Liver (tissue), 9 donors: ENCODE data around the gene ZNHIT2. TPM values are rescaled to one million over a fixed set of nuclear protein-coding genes. Genes with fewer than 3 reads are reported as not detected.

Source experiments
- DNase-seq: peaks from one replicate; pipeline ENCODE4 v3.0.0-alpha.2; 2017; ENCODE audit warnings: low spot score
- H3K27ac ChIP-seq, 2 donors: one replicate each; pipeline ENCODE4 v1.7.0; 2013; ENCODE audit warnings: inconsistent platforms in 2 of 2, low read length in 2 of 2, control low read depth in 1 of 2, low read depth in 1 of 2, mild to moderate bottlenecking in 1 of 2
- H3K27me3 ChIP-seq, 4 donors: one replicate each; pipeline versions ENCODE4 v1.6.1 to v1.7.0; 2013; ENCODE audit warnings: low read length in 3 of 4, inconsistent platforms in 1 of 4, mild to moderate bottlenecking in 1 of 4, moderate library complexity in 1 of 4; ENCODE audit not compliant: control insufficient read depth in 4 of 4, insufficient read depth in 4 of 4
- H3K36me3 ChIP-seq, 4 donors: one replicate each; pipeline versions ENCODE4 v1.6.1 to v1.7.0; 2013; ENCODE audit warnings: low read length in 3 of 4, mild to moderate bottlenecking in 3 of 4, low read depth in 1 of 4, moderate library complexity in 1 of 4; ENCODE audit not compliant: control insufficient read depth in 4 of 4, insufficient read depth in 3 of 4
- H3K4me1 ChIP-seq, 4 donors: one replicate each; pipeline versions ENCODE4 v1.6.1 to v1.7.0; 2013; ENCODE audit warnings: low read length in 3 of 4, mild to moderate bottlenecking in 3 of 4, moderate library complexity in 1 of 4; ENCODE audit not compliant: control insufficient read depth in 4 of 4, insufficient read depth in 4 of 4
- H3K4me3 ChIP-seq, 3 donors: one replicate each; pipeline versions ENCODE4 v1.6.1 to v1.7.0; 2013; ENCODE audit warnings: low read length in 3 of 3, control low read depth in 1 of 3, low read depth in 1 of 3, mild to moderate bottlenecking in 1 of 3
- H3K9ac ChIP-seq, 2 donors: one replicate each; pipeline ENCODE4 v1.7.0; 2013; ENCODE audit warnings: low read length in 2 of 2, mild to moderate bottlenecking in 2 of 2, moderate library complexity in 2 of 2, control low read depth in 1 of 2, low read depth in 1 of 2
- H3K9me3 ChIP-seq, 4 donors: one replicate each; pipeline versions ENCODE4 v1.6.1 to v1.7.0; 2013; ENCODE audit warnings: low read length in 3 of 4; ENCODE audit not compliant: control insufficient read depth in 4 of 4
- FOXA1 ChIP-seq: IDR thresholded peaks from 2 replicates; pipeline ENCODE4 v1.6.1; 2016; ENCODE audit warnings: antibody characterized with exemption
- FOXA2 ChIP-seq: IDR thresholded peaks from 2 replicates; pipeline ENCODE4 v1.6.1; 2016; ENCODE audit warnings: antibody characterized with exemption
- GABPA ChIP-seq, 2 donors: IDR thresholded peaks in 1 of 2; conservative IDR thresholded peaks in 1 of 2; 2 replicates each; pipeline ENCODE4 v1.6.1; 2016; ENCODE audit warnings: antibody characterized with exemption in 2 of 2, mild to moderate bottlenecking in 1 of 2, moderate library complexity in 1 of 2
- HNF4A ChIP-seq, 2 donors: conservative IDR thresholded peaks; 2 replicates each; pipeline ENCODE4 v1.6.1; 2016; ENCODE audit warnings: antibody characterized with exemption in 2 of 2, mild to moderate bottlenecking in 2 of 2
- HNF4G ChIP-seq: IDR thresholded peaks from 2 replicates; pipeline ENCODE4 v1.6.1; 2016; ENCODE audit warnings: antibody characterized with exemption
- JUND ChIP-seq, 2 donors: IDR thresholded peaks; 2 replicates each; pipeline ENCODE4 v1.6.1; 2016; ENCODE audit warnings: antibody characterized with exemption in 2 of 2
- NR2F2 ChIP-seq: IDR thresholded peaks from 2 replicates; pipeline ENCODE4 v1.6.1; 2016; ENCODE audit warnings: antibody characterized with exemption
- RAD21 ChIP-seq, 2 donors: IDR thresholded peaks; 2 replicates each; pipeline ENCODE4 v1.6.1; 2016; ENCODE audit warnings: antibody characterized with exemption in 2 of 2, mild to moderate bottlenecking in 2 of 2
- SP1 ChIP-seq: IDR thresholded peaks from 2 replicates; pipeline ENCODE4 v1.6.1; 2018; ENCODE audit warnings: antibody characterized with exemption, mild to moderate bottlenecking
- TAF1 ChIP-seq: conservative IDR thresholded peaks from 2 replicates; pipeline ENCODE4 v1.6.1; 2016; ENCODE audit warnings: antibody characterized with exemption, mild to moderate bottlenecking
- ZBTB33 ChIP-seq: IDR thresholded peaks from 2 replicates; pipeline ENCODE4 v1.6.1; 2016; ENCODE audit warnings: antibody characterized with exemption
- WGBS: extraction: QIAGEN DNeasy Blood & Tissue Kit; methylation state at CpG from one replicate; pipeline ENCODE4 v1.1.7; 2013; 5-methylcytosine and 5-hydroxymethylcytosine counted together
- polyA plus RNA-seq, 2 donors: library from polyadenylated mRNA; stranded (reverse) in 1 of 2; unstranded in 1 of 2; fragments of 200-250 nt in 1 of 2; fragments of >200 nt in 1 of 2; fragmentation: Nextera tagmentation in 1 of 2; extraction: Ambion mirVana in 1 of 2; gene quantifications; one replicate each; pipeline versions ENCODE4 v1.2.1 to v1.2.3, GENCODE V29; 2013 to 2015
- total RNA-seq, 2 donors: library from RNA; depleted of rRNA; stranded (reverse); fragments of >200 nt; gene quantifications; one replicate each; pipeline ENCODE4 v1.2.3, GENCODE V29; 2014
- TF ChIP-seq, protein P1 (sequence below): IDR thresholded peaks from 2 replicates; pipeline ENCODE4 v1.6.1; 2016; ENCODE audit warnings: antibody characterized with exemption, mild to moderate bottlenecking
- TF ChIP-seq, protein P2 (sequence below): fragments of 150-350 bp; IDR thresholded peaks from 2 replicates; pipeline ENCODE4 v1.5.1; 2017; ENCODE audit warnings: improper control_type of control experiment, low read depth, low read length; ENCODE audit not compliant: missing input control
- TF ChIP-seq, protein P3 (sequence below): IDR thresholded peaks from 2 replicates; pipeline ENCODE4 v1.6.1; 2016; ENCODE audit warnings: antibody characterized with exemption
- donor health status: healthy.
- donor health status: healthy.
- donor health status: healthy.
- donor health status: healthy.
- donor health status: healthy.

Gene ZNHIT2
- total and polyA plus RNA-seq, 4 donors, result 2.2 to 13.9 (median 6.1) TPM

- TF ChIP-seq HNF4A (conservative IDR thresholded peaks at IDR 0.05), result no peak
- TF ChIP-seq, protein P1, sequence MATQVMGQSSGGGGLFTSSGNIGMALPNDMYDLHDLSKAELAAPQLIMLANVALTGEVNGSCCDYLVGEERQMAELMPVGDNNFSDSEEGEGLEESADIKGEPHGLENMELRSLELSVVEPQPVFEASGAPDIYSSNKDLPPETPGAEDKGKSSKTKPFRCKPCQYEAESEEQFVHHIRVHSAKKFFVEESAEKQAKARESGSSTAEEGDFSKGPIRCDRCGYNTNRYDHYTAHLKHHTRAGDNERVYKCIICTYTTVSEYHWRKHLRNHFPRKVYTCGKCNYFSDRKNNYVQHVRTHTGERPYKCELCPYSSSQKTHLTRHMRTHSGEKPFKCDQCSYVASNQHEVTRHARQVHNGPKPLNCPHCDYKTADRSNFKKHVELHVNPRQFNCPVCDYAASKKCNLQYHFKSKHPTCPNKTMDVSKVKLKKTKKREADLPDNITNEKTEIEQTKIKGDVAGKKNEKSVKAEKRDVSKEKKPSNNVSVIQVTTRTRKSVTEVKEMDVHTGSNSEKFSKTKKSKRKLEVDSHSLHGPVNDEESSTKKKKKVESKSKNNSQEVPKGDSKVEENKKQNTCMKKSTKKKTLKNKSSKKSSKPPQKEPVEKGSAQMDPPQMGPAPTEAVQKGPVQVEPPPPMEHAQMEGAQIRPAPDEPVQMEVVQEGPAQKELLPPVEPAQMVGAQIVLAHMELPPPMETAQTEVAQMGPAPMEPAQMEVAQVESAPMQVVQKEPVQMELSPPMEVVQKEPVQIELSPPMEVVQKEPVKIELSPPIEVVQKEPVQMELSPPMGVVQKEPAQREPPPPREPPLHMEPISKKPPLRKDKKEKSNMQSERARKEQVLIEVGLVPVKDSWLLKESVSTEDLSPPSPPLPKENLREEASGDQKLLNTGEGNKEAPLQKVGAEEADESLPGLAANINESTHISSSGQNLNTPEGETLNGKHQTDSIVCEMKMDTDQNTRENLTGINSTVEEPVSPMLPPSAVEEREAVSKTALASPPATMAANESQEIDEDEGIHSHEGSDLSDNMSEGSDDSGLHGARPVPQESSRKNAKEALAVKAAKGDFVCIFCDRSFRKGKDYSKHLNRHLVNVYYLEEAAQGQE, result no peak
- TF ChIP-seq RAD21 (IDR thresholded peaks at IDR 0.05), result no peak
Observed at GRCh38 chr11:65087827-65088226, 29.7 kb downstream of the ZNHIT2 start (continued).

- TF ChIP-seq RAD21 (IDR thresholded peaks at IDR 0.05), result no peak
- TF ChIP-seq, protein P2, sequence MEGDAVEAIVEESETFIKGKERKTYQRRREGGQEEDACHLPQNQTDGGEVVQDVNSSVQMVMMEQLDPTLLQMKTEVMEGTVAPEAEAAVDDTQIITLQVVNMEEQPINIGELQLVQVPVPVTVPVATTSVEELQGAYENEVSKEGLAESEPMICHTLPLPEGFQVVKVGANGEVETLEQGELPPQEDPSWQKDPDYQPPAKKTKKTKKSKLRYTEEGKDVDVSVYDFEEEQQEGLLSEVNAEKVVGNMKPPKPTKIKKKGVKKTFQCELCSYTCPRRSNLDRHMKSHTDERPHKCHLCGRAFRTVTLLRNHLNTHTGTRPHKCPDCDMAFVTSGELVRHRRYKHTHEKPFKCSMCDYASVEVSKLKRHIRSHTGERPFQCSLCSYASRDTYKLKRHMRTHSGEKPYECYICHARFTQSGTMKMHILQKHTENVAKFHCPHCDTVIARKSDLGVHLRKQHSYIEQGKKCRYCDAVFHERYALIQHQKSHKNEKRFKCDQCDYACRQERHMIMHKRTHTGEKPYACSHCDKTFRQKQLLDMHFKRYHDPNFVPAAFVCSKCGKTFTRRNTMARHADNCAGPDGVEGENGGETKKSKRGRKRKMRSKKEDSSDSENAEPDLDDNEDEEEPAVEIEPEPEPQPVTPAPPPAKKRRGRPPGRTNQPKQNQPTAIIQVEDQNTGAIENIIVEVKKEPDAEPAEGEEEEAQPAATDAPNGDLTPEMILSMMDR, result no peak
- WGBS, result 91% methylated on average over 11 of the region's 11 CpGs
- H3K4me1 ChIP-seq, result peaks cover 10 to 23% (median 18%) of the 10 kb centered on the region in 4 donors
- H3K9me3 ChIP-seq, result no peaks in the 10 kb centered on the region
- peaks cover 5 to 39% (median 13%) of the 10 kb centered on the region in 4 donors for H3K36me3 ChIP-seq
- no peak overlapping the region for H3K9ac ChIP-seq
- DNase-seq, result no peak
- no peak overlapping the region for H3K27ac ChIP-seq
- no peaks in the 10 kb centered on the region for H3K27me3 ChIP-seq
- H3K4me3 ChIP-seq, result no peak overlapping the region
Observed at GRCh38 chr11:65087216-65087615, 30.3 kb downstream of the ZNHIT2 start.

GRCh38 chr11:65086809-65087208 is 30.7 kb downstream of the ZNHIT2 start:
- Histone ChIP-seq H3K27ac (no peak overlapping the region), H3K9me3 (no peaks in the 10 kb centered on the region), H3K9ac (no peak overlapping the region), H3K4me3 (no peak overlapping the region), H3K4me1 (peaks cover 10 to 23% (median 18%) of the 10 kb centered on the region in 4 donors), H3K36me3 (peaks cover 5 to 39% (median 13%) of the 10 kb centered on the region in 4 donors), H3K27me3 (no peaks in the 10 kb centered on the region)
- TF ChIP-seq ZBTB33 (no peak), TAF1 (no peak), FOXA2 (no peak), HNF4A (conservative IDR thresholded peaks at IDR 0.05) (no peak), NR2F2 (no peak), SP1 (no peak), FOXA1 (no peak), HNF4G (no peak), JUND (IDR thresholded peaks at IDR 0.05) (no peak), GABPA (IDR thresholded peaks at IDR 0.05 in 1 of 2, conservative IDR thresholded peaks at IDR 0.05 in 1 of 2) (no peak)
- TF ChIP-seq, protein P3, sequence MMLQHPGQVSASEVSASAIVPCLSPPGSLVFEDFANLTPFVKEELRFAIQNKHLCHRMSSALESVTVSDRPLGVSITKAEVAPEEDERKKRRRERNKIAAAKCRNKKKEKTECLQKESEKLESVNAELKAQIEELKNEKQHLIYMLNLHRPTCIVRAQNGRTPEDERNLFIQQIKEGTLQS, result no peak
- TF ChIP-seq, protein P2, result no peak
- 95% methylated on average over 9 of the region's 9 CpGs for WGBS
- DNase-seq, result no peak
